Fibroblast of skin of right biceps (primary cell): ENCODE measurements around the gene HRH2.

Source experiments
- DNase-seq: peaks from one replicate; pipeline ENCODE4 v3.0.0-alpha.2; 2013

Gene HRH2

DNA sequence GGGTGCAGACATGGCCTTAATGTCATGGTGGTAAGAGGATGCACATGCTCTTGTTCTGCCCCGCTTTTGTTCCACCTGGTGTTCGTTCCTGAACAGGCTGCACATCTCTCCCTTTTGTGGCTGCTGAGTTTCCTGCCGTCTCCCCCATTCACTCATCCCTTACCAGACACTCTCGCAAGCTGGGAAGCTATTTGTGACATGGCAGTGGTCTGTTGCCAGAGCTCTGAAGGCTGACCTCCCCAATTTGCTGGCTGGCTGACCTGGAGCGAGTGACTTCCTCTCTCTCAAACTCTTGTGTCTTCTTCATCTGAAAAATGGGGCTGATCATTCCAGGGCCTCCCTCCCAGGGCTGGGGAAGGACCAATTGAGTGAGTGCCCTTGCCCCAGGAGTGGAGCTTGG is 35.9 kb downstream of the HRH2 start:
- no peak for DNase-seq

DNA sequence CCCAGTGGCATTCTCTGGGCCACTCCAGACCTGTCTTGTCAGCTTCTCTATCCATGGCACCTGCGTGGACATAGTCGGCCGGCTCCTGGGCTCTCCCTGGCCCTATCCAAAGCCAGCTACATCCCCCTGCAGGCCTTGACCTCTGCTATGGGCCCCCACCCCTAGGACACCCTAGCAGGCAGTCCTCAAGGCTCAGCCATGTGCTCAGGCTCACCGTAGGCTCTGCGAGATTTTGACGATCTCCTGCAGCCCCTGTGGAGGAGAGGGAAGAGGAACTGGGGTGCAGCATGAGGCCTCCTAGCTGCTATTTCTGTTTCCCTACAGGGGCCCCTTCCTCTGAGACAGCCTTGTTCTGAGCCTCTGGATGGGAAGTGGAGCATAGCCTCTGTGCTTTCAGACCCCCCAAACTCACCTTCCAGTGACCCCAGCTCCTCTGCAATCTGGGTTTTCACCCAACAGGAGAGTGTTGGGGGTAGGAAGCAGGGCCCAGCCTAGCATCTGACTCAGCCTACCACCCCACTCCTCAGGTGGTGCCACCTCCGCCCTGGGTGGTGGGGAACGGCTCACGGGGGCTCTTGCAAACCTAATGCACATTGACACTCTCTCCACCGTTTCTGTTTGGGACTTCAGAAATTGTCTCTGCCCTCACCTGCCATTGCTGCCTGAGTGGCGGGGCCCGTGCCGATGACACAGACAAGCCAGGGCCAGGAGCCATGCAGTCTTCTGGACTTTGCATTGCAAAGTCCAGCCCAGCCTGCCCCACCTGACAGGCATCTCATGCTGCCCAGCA is 36.7 kb downstream of the HRH2 start:
- no peak for DNase-seq

- no peak for DNase-seq
These were observed 37.6 kb downstream of the HRH2 start for GRCh38 chr5:175695161-175696126.

- DNase-seq = peak; percentile 18
These were observed 38.4 kb downstream of the HRH2 start for GRCh38 chr5:175696139-175696854.

- no peak for DNase-seq
These were observed 39.0 kb downstream of the HRH2 start for GRCh38 chr5:175696855-175697198.

GRCh38 chr5:175697846-175698245 is 40.0 kb downstream of the HRH2 start:
- DNase-seq = no peak

- no peak for DNase-seq
These were observed 40.7 kb downstream of the HRH2 start for GRCh38 chr5:175698401-175699115.

GRCh38 chr5:175700991-175701390 is 43.1 kb downstream of the HRH2 start:
- no peak for DNase-seq

DNA sequence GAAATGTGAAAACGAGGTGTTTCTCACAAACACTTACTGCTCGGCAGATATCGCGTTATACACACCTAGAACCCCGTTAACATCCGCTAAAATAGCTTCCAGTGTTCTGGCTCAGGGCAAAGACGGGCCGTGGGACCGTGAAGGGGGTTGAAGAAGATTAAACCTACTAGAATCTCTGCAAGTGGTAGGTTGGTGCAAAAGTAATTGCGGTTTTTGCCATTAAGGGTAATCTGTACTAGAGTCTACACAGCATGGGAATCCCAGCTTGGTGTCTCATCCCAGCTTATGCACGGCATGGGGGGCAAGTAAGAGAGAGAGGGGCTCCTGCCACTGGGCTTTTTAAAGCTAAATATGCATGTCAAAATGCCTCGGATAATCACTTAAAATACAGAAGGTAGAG is 43.9 kb downstream of the HRH2 start:
- no peak for DNase-seq

DNA sequence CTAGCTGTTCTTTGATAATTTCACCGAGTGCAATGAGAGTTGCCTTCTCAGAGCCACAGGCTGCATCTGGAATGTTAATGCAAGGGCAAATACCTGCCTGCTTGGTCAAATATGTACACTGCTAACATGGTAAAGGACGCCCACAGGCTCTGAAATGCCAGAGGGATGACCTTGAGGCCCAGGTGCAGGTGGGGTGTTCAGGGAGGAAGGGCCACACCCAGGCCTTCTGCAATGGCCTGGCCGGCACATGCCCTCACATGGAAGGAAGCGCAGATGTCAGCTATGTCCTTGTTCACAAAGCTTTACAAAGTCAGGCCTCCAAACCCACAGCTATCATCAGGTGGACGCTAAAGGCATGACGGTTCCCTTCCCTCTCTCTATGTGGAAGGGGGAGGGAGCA is 48.6 kb downstream of the HRH2 start:
- no peak for DNase-seq

GRCh38 chr5:175707751-175708375 is 50.0 kb downstream of the HRH2 start:
- no peak for DNase-seq

GRCh38 chr5:175709276-175709781 is 51.5 kb downstream of the HRH2 start:
- DNase-seq = no peak

GRCh38 chr5:175710326-175710725 is 52.5 kb downstream of the HRH2 start:
- no peak for DNase-seq

DNA sequence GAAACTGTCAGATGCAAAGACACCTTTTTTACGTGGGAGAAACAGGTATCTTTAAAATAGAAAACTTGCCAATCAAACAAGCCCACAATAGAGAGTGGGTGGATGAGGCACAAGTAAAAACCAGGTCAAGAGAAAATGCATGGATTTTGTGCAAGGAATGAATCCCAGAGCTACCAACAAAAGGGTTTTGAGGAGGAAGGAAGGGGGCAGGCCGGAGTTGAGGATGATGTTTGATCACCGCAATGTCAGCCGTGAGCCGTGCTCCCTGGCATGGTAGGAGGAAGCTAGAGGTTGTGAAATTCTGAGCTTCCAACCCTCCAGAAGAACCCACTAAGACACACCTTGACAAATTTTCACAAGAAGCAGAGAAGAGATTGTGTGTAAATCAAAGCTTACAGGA is 53.2 kb downstream of the HRH2 start:
- DNase-seq = no peak

DNA sequence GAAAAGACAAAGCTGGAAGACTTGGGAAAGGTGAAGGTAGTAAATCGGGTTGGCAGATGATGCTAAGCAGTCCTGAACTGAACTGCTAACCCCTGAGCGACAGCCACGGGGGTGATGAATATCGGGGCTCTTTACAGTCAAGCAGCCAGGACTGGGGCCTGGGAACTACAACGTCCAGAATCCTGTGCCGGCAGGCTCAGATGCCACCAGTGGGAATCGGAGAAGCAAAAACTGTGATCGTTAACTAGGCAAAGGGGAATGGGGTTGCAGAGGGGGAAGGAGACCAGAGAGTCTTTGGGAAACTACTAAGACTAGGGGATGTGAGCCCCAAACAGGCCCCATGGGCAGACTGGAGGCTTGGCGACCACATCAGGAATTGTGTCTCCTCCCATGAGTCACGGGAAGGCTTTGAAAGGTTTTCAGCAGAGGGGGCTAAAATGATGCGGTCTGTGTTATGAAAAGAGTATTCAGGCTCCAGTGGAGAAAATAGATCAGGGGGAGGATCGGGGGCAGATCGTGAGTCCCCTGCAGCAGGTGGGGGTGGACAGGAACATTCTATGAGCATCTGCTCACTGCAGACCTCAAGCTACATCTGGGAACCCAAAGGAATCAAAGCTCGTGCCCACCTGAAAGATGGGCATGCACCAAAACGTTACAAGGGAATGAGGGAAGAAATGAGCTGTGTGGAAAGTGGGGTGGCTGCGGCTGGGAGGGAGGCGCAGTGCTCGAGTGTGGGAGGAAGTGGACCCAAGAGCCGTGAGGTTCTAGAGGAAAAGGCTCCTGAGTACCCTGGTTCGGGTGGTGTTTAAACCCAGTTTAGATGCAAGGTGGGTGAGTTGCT is 53.8 kb downstream of the HRH2 start:
- no peak for DNase-seq

- DNase-seq = no peak
These were observed 54.4 kb downstream of the HRH2 start for GRCh38 chr5:175712313-175712680.

- no peak for DNase-seq
These were observed 54.8 kb downstream of the HRH2 start for GRCh38 chr5:175712681-175713085.

- DNase-seq = no peak
These were observed 56.1 kb downstream of the HRH2 start for GRCh38 chr5:175713930-175714329.

- no peak for DNase-seq
These were observed 56.7 kb downstream of the HRH2 start for GRCh38 chr5:175714479-175715085.

GRCh38 chr5:175715627-175716522 is 58.0 kb downstream of the HRH2 start:
- no peak for DNase-seq
